K562 (cell line): ENCODE measurements around the gene EBF4.

Source experiments
- EZH2 ChIP-seq: IDR thresholded peaks from 2 replicates; pipeline ENCODE4 v1.6.1; 2012; ENCODE audit warnings: low read depth, mild to moderate bottlenecking, inconsistent platforms, low read length, borderline replicate concordance
- FOXK1 ChIP-seq: sonication (generic); formaldehyde crosslinking; IDR thresholded peaks from 2 replicates; pipeline ENCODE4 v1.8.0; 2022; ENCODE audit warnings: missing genetic modification reagents, mild to moderate bottlenecking, borderline replicate concordance
- HNRNPK ChIP-seq: fragments of 200-400 bp; formaldehyde crosslinking; IDR thresholded peaks from one replicate; pipeline ENCODE4 v1.6.1; 2018; ENCODE audit warnings: mild to moderate bottlenecking, low read depth, low read length; ENCODE audit not compliant: poor library complexity, severe bottlenecking
- PHF8 ChIP-seq: fragments of 200-600 bp; sonication (generic); IDR thresholded peaks from 2 replicates; pipeline ENCODE4 v1.6.1; 2012; ENCODE audit warnings: mixed run types, mild to moderate bottlenecking, inconsistent platforms, low read length, moderate library complexity, borderline replicate concordance
- ZNF124 ChIP-seq: sonication (generic); formaldehyde crosslinking; IDR thresholded peaks from 2 replicates; pipeline ENCODE4 v1.8.1; 2022; ENCODE audit warnings: missing genetic modification reagents
- TF ChIP-seq, protein P1 (sequence below), 3 experiments: IDR thresholded peaks in 2 of 3; conservative IDR thresholded peaks in 1 of 3; 2 replicates each; pipeline ENCODE4 v1.5.1; 2011 to 2012; ENCODE audit warnings: low read length in 3 of 3, mild to moderate bottlenecking in 3 of 3, control low read depth in 2 of 3, improper control_type of control experiment in 1 of 3, inconsistent platforms in 1 of 3, low read depth in 1 of 3, mixed read lengths in 1 of 3, moderate library complexity in 1 of 3; ENCODE audit not compliant: insufficient read depth in 2 of 3
- TF ChIP-seq, protein P2 (sequence below): sonication (generic); formaldehyde crosslinking; IDR thresholded peaks from 2 replicates; pipeline ENCODE4 v1.8.1; 2023; ENCODE audit warnings: mild to moderate bottlenecking, missing genetic modification reagents
- TF ChIP-seq, protein P3 (sequence below): fragments of 450-650 bp; formaldehyde crosslinking; IDR thresholded peaks from 2 replicates; pipeline ENCODE4 v1.4.0; 2022; ENCODE audit warnings: missing genetic modification characterization

DNA sequence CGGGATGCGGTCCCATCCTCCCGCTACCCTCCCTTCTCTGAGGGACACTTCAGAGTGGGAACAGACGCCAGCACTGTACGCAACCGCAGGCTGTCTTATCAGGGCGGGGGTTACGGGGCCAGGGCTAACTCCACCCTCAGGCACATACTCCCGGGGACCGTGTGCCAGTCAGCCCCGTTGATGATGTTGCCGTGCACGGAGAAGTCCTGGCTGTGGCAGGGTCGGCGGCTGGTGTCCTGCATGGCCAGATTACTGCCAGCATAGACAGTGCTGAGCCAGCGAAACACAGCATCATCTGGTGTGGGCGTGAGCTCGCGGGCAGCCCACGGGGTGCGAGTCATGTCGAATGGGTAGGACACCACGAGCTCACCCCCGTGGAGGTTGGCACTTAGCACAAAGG, 102.9 kb downstream of the EBF4 start:
- TF ChIP-seq, protein P1, sequence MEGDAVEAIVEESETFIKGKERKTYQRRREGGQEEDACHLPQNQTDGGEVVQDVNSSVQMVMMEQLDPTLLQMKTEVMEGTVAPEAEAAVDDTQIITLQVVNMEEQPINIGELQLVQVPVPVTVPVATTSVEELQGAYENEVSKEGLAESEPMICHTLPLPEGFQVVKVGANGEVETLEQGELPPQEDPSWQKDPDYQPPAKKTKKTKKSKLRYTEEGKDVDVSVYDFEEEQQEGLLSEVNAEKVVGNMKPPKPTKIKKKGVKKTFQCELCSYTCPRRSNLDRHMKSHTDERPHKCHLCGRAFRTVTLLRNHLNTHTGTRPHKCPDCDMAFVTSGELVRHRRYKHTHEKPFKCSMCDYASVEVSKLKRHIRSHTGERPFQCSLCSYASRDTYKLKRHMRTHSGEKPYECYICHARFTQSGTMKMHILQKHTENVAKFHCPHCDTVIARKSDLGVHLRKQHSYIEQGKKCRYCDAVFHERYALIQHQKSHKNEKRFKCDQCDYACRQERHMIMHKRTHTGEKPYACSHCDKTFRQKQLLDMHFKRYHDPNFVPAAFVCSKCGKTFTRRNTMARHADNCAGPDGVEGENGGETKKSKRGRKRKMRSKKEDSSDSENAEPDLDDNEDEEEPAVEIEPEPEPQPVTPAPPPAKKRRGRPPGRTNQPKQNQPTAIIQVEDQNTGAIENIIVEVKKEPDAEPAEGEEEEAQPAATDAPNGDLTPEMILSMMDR (IDR thresholded peaks at IDR 0.05 in 2 of 3, conservative IDR thresholded peaks at IDR 0.05 in 1 of 3; ENCODE audit: insufficient read depth in 2 of 3, low read depth in 1 of 3, low read length in 3 of 3) = no peak
- TF ChIP-seq ZNF124 (CRISPR knock-in tag) (no peak), PHF8 (no peak), FOXK1 (CRISPR knock-in tag) (no peak), HNRNPK (no peak), EZH2 (no peak)
- TF ChIP-seq, protein P2, sequence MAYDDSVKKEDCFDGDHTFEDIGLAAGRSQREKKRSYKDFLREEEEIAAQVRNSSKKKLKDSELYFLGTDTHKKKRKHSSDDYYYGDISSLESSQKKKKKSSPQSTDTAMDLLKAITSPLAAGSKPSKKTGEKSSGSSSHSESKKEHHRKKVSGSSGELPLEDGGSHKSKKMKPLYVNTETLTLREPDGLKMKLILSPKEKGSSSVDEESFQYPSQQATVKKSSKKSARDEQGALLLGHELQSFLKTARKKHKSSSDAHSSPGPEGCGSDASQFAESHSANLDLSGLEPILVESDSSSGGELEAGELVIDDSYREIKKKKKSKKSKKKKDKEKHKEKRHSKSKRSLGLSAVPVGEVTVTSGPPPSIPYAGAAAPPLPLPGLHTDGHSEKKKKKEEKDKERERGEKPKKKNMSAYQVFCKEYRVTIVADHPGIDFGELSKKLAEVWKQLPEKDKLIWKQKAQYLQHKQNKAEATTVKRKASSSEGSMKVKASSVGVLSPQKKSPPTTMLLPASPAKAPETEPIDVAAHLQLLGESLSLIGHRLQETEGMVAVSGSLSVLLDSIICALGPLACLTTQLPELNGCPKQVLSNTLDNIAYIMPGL = no peak
- TF ChIP-seq, protein P3, sequence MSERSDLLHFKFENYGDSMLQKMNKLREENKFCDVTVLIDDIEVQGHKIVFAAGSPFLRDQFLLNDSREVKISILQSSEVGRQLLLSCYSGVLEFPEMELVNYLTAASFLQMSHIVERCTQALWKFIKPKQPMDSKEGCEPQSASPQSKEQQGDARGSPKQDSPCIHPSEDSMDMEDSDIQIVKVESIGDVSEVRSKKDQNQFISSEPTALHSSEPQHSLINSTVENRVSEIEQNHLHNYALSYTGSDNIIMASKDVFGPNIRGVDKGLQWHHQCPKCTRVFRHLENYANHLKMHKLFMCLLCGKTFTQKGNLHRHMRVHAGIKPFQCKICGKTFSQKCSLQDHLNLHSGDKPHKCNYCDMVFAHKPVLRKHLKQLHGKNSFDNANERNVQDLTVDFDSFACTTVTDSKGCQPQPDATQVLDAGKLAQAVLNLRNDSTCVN = no peak
